OCI-LY7 (cell line): ENCODE results near the gene PPRC1. TPM values are rescaled to one million over a fixed set of nuclear protein-coding genes. Genes with fewer than 3 reads are reported as not detected.

Experiments
- BruUV-seq: library from RNA; stranded (reverse); fragments of 400-500 nt; replicated peaks from 2 replicates; lab custom pipeline; 2021; lab: Mats Ljungman, UMichigan
- CTCF ChIA-PET: fragments of 300-600 bp; sonication (Branson Sonifier 250); formaldehyde crosslinking; loops from one replicate; lab custom pipeline; 2022; ENCODE audit warnings: antibody characterized with exemption; ENCODE audit not compliant: unreplicated experiment; lab: Charles Lee
- POLR2A ChIA-PET: fragments of 300-600 bp; sonication (Branson Sonifier 250); formaldehyde crosslinking; loops from one replicate; lab custom pipeline; 2022; ENCODE audit warnings: antibody characterized with exemption; lab: Charles Lee
- DNase-seq: peaks from one replicate; pipeline ENCODE4 v3.0.0-alpha.2; 2015; ENCODE audit warnings: low spot score
- H2AFZ ChIP-seq: fragments of 200-600 bp; sonication (generic), shearing (Covaris generic); 2 replicates; pipeline ENCODE4 v1.6.1; 2014; ENCODE audit warnings: mild to moderate bottlenecking, antibody characterized with exemption, low read length, moderate library complexity
- H3K27ac ChIP-seq: fragments of 200-600 bp; sonication (generic); 2 replicates; pipeline ENCODE4 v1.5.1; 2014; ENCODE audit warnings: mixed run types, low read depth, mild to moderate bottlenecking, moderate library complexity, low read length, inconsistent platforms; ENCODE audit not compliant: poor library complexity, severe bottlenecking
- H3K36me3 ChIP-seq: fragments of 200-600 bp; sonication (generic); 2 replicates; pipeline ENCODE4 v1.6.1; 2014; ENCODE audit warnings: mild to moderate bottlenecking, antibody characterized with exemption, low read length, moderate library complexity, mixed read lengths; ENCODE audit not compliant: insufficient read depth
- H3K4me1 ChIP-seq: fragments of 200-600 bp; sonication (generic); 2 replicates; pipeline ENCODE4 v1.5.1; 2014; ENCODE audit warnings: mild to moderate bottlenecking, low read length; ENCODE audit not compliant: insufficient read depth, poor library complexity, severe bottlenecking
- H3K4me2 ChIP-seq: fragments of 200-600 bp; sonication (generic); 2 replicates; pipeline ENCODE4 v1.6.1; 2014; ENCODE audit warnings: mild to moderate bottlenecking, low read length
- H3K4me3 ChIP-seq: fragments of 200-600 bp; sonication (generic); 2 replicates; pipeline ENCODE4 v1.5.1; 2014; ENCODE audit warnings: mild to moderate bottlenecking, low read depth, low read length; ENCODE audit not compliant: poor library complexity, severe bottlenecking
- H3K79me2 ChIP-seq: fragments of 200-600 bp; sonication (generic); 2 replicates; pipeline ENCODE4 v1.6.1; 2016; ENCODE audit warnings: low read depth, mild to moderate bottlenecking, low read length, moderate library complexity, mixed read lengths; ENCODE audit not compliant: insufficient read depth
- H3K9me2 ChIP-seq: fragments of 200-600 bp; sonication (generic); 2 replicates; pipeline ENCODE4 v1.6.1; 2016; ENCODE audit warnings: mild to moderate bottlenecking, low read length, mixed read lengths; ENCODE audit not compliant: insufficient read depth
- H3K9me3 ChIP-seq: fragments of 200-600 bp; sonication (generic); 2 replicates; pipeline ENCODE4 v1.6.1; 2014; ENCODE audit warnings: mild to moderate bottlenecking, mixed run types, low read length, mixed read lengths
- H4K20me1 ChIP-seq: fragments of 200-600 bp; sonication (generic); 2 replicates; pipeline ENCODE4 v1.6.1; 2014; ENCODE audit warnings: mild to moderate bottlenecking, antibody characterized with exemption, low read length, moderate library complexity, mixed read lengths; ENCODE audit not compliant: insufficient read depth
- CTCF ChIP-seq: fragments of 200-600 bp; sonication (generic); conservative IDR thresholded peaks from 2 replicates; pipeline ENCODE4 v1.5.1; 2014; ENCODE audit warnings: mild to moderate bottlenecking, antibody characterized with exemption, low read length, moderate library complexity, mixed read lengths
- EZH2phosphoT487 ChIP-seq: fragments of 200-600 bp; sonication (generic); IDR thresholded peaks from 2 replicates; pipeline ENCODE4 v1.6.1; 2018; ENCODE audit warnings: low read depth, borderline replicate concordance, mild to moderate bottlenecking, mixed run types, antibody characterized with exemption, low read length, moderate library complexity, mixed read lengths
- intact Hi-C: fragments of 100-400 bp; cut with micrococcal nuclease; formaldehyde crosslinking; loops from one replicate; pipeline ENCODE4 v1.10.0; 2022; ENCODE audit not compliant: unreplicated experiment
- total RNA-seq, 2 experiments: library from RNA; depleted of rRNA in 1 of 2; stranded (reverse); fragments of >200 nt in 1 of 2; shearing (Covaris generic) in 1 of 2; gene quantifications; 2 replicates each; pipeline ENCODE4 v1.2.3, GENCODE V29; 2014 to 2022

PPRC1 gene
- total RNA-seq, 2 experiments from 2014 or later = 47.1 to 77.2 TPM

DNA sequence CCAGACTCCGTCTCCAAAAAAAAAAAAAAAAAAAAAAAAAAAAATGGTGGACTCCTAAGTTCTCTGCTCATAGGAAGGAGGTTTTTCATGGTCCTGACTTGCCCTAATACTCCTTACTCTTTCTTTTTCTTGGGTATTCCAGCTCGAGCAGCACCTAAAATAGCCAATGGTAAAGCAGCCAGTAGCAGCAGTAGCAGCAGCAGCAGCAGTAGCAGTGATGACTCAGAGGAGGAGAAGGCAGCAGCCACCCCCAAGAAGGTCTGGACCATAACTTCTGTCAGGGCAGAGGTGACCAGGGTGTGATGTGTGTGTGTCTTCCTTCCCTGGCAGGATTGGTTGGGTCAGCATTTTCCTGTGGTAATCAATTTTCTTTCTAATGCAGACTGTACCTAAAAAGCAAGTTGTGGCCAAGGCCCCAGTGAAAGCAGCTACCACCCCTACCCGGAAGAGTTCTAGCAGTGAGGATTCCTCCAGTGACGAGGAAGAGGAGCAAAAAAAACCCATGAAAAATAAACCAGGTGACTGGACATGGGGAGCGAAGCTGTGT lies 26.3 kb downstream of the PPRC1 start:
- Histone ChIP-seq H3K4me3 (no peak overlapping the region), H3K4me2 (no peak overlapping the region), H2AFZ (no peak overlapping the region), H3K4me1 (peaks cover 29% of the 10 kb centered on the region), H3K9me3 (no peaks in the 10 kb centered on the region), H4K20me1 (peaks cover 19% of the 10 kb centered on the region), H3K9me2 (no peaks in the 10 kb centered on the region), H3K27ac (no peak overlapping the region), H3K36me3 (peaks cover 99% of the 10 kb centered on the region), H3K79me2 (peaks cover 51% of the 10 kb centered on the region)
- ChIA-PET POLR2A (interaction anchor here (0.7 kb wide), 1 partner anchor 1625 kb away, joined by 6 read pairs; no protein-coding TSS in a partner anchor), CTCF (no interaction called here)
- BruUV-seq = no TSS peak
- no peak for TF ChIP-seq EZH2phosphoT487
- no peak for TF ChIP-seq CTCF
- no peak for DNase-seq
- intact Hi-C loops = no loop called here

DNA sequence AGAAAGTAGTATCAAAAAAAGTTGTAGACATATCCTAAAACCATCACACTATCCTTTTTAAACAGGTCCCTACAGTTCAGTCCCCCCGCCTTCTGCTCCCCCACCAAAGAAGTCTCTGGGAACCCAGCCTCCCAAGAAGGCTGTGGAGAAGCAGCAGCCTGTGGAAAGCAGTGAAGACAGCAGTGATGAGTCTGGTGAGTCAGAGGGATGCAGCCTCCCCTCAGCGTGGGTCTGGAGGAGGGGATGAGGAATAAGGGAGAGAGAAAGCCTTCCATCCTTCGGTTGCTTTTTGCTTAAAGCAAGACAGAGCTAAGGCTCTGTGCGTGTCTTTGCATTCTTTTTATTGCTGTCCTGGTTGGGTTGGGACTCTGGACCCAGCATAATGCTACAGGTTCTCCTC lies 27.0 kb downstream of the PPRC1 start:
- no TSS peak for BruUV-seq

More for the DNA sequence above, 27.0 kb downstream of the PPRC1 start:
- no peaks in the 10 kb centered on the region for H3K9me2 ChIP-seq
- H3K4me1 ChIP-seq = peaks cover 22% of the 10 kb centered on the region
- no peak for DNase-seq
- ChIA-PET POLR2A (interaction anchor here (1.3 kb wide), 1 partner anchor 9 kb away, joined by 4 read pairs; no protein-coding TSS in a partner anchor), CTCF (interaction anchor here (0.7 to 1.0 kb wide), 2 partner anchors 9 to 10 kb away, joined by 3 to 4 read pairs; no protein-coding TSS in a partner anchor)
- H3K79me2 ChIP-seq = peaks cover 44% of the 10 kb centered on the region
- peaks cover 95% of the 10 kb centered on the region for H3K36me3 ChIP-seq
- H2AFZ ChIP-seq = no peak overlapping the region
- no peaks in the 10 kb centered on the region for H3K9me3 ChIP-seq
- TF ChIP-seq CTCF (no peak), EZH2phosphoT487 (no peak)
- H4K20me1 ChIP-seq = peaks cover 19% of the 10 kb centered on the region
- H3K4me2 ChIP-seq = no peak overlapping the region
- H3K4me3 ChIP-seq = no peak overlapping the region
- no peak overlapping the region for H3K27ac ChIP-seq
- intact Hi-C loops = no loop called here
